T-helper 1 cell (primary cell): ENCODE data around the gene BNIP1.
"Not testable (repeated sequence)": the region's sequence is repeated elsewhere in the genome, so short reads cannot be mapped to it uniquely, and the experiment has no call there.

Experiments
- DNase-seq, 5 donors: peaks; one replicate each; pipeline ENCODE4 v3.0.0-alpha.2; 2012 to 2020
- total RNA-seq, 4 donors: gene quantifications; one replicate each; lab custom pipeline; 2026; lab: John Stamatoyannopoulos, UW

Gene BNIP1, protein sequence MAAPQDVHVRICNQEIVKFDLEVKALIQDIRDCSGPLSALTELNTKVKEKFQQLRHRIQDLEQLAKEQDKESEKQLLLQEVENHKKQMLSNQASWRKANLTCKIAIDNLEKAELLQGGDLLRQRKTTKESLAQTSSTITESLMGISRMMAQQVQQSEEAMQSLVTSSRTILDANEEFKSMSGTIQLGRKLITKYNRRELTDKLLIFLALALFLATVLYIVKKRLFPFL
- total RNA-seq: 15.7 to 20.7 (median 17.3) reads per million in 4 donors

- DNase-seq: peak; percentile 94 to 97 (median 96)
These were observed at the start of gene BNIP1 for GRCh38 chr5:173144200-173145176. Gene BNIP1 (plus strand): TSS chr5:173144531. CDS start chr5:173144546, 15 bp downstream.

- no peak for DNase-seq
These were observed 45.5 kb upstream of the BNIP1 start for GRCh38 chr5:173098787-173099186.

- no peak for DNase-seq
These were observed 44.9 kb upstream of the BNIP1 start for GRCh38 chr5:173099461-173099860.

DNA sequence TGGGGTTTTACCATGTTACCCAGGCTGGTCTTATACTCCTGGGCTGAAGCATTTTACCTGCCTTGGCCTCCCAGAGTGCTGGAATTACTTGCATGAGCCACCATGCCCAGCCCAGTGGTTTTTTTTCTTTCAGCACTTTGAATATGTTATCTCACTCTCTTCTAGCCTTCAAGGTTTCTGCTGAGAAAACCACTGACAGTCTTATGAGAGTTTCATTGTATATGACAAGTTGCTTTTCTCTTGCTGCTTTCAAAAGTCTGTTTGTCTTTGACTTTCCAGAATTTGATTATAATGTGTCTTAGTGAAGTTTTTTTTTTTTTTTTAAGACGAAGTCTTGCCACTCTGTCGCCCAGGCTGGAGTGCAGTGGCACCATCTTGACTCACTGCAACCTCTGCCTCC is 43.1 kb upstream of the BNIP1 start:
- DNase-seq: no peak

DNA sequence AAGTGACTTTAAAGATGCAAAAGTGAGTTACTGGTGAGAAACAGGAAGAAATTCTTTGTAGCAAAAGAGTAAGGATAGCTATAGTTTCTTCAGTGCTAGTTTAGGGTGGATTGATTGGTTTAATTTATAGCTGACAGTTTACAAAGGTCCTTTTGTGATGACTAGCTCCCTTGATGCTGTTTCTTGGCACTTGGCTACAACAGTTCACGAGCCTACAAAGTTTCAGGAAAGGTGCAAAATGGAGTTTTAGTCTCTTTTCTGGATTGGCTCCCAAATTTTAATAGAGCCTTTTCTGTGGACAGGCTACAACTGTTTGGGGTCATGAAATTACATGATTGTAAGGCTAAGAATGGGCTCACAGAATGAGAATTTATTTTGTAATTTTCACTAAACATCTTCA is 40.9 kb upstream of the BNIP1 start:
- no peak for DNase-seq

DNA sequence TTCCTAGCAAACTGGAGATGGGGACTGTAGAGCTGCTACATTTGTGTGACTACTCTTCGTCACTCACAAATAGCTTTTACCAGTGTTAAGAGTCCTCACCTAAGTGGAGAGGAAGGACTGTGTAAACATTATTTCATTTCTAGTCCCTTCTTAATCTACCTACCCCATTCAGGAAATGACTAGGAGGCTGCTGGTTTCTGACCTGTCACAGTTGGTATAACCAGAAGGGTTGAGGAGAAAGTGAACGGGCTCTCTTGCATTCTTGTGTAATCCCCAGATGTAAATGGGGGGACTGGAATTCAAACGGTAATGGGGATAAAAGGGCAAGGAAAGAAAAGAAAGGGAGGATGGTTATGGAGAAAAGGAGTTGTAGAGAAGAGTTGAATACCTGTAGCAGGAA is 35.4 kb upstream of the BNIP1 start:
- DNase-seq: no peak

DNA sequence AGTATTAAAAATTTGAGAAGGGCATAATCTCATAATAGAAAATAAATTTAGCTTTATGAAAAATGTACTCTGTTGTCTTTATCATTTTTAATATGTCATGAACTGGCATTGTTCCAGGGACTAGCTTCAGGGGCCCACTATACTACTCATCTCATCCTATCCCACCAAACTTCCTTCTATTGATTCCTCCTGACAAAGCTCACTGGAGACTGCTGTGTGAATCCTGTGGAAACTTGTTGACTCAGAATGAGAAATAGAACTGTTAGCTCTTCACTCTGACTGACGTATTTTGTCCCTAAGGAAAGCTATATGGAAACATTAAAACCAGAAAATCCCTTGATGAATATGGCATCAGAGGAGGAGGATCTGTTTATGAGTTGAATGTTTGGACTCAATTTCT is 29.8 kb upstream of the BNIP1 start:
- no peak for DNase-seq

- no peak for DNase-seq
These were observed 24.6 kb upstream of the BNIP1 start for GRCh38 chr5:173119719-173120118.

DNA sequence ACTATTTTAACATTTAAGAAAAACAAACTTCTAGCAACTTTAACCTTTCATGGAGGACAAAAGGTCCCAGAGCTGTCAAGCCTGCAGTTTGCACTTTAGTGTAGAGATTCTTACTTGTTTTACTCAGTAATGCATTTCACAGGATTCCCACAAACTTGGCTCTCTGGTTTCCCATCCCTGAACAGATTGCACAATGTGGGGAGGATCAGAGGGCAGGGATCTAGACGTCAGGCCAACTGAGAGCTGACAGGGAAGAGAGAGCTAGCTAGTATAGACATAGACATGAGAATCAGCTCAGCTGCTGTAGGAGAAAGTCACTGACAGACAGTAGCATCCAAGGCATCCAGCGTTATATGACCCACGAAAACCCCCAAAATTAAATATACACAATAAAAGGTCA is 20.9 kb upstream of the BNIP1 start:
- DNase-seq: no peak

GRCh38 chr5:173132166-173132565 is 12.2 kb upstream of the BNIP1 start:
- DNase-seq: not testable (repeated sequence)

- no peak for DNase-seq
These were observed 5.6 kb upstream of the BNIP1 start for GRCh38 chr5:173138707-173139106.

DNA sequence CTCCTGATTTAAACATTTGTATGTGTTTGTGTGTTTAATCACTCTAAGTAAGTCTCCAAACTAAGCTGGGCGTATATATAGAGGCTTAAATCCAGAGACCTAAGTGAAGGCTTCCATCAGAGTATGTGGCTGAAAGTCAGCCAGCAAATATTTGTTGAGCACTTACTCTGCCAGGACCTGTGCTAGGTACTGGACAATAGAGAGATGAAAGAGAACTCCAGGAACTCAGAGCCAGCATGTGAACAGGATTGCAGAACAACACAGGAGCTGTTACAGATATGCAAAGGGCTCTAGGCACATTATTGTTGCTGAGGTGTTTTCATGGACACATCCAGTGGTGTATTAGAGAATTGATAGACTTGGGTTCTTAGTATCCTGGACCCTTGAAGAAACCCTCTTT is 4.7 kb upstream of the BNIP1 start:
- no peak for DNase-seq

- no peak for DNase-seq
These were observed 3.6 kb upstream of the BNIP1 start for GRCh38 chr5:173140769-173141168.

DNA sequence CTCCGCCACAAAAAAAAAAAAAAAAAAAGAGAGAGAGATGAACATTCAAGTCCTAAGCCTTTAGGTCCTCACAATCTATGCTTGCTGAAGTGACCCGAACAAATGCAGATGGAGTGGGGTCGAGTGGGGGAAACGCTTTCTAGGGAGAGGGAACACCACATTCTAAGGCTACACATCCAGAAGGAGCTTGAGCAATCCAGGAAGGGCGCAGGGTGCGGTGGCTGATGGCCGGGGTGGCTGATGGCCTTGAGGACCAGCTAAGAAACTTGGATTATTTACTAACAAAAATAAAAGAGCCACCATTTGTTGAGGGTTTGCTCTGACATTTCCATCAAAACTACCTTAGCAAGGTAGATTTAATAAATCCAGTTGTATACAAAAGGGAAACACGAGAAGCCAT is 764 bp upstream of the BNIP1 start:
- DNase-seq: no peak

DNA sequence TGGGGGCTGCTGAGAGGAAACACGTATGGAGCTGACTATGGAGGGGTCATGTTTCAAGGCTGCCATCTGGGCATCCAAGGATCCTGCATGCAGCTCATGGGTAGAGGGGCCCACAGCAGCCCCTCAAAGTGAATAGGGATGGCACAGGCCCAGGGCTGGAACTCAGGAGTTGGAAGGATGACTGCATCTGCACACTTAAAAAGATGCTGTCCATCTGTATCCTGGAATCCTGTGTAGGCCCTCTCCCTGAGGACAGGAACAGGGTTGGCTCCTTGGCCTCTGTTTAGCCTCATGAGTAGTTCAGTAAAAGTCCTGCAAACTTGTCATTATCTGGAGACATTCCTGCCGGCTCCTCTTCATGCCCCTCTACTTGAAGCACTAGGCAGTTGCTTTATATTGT is 4.0 kb downstream of the BNIP1 start:
- no peak for DNase-seq

- DNase-seq: no peak
These were observed 8.2 kb downstream of the BNIP1 start for GRCh38 chr5:173152547-173152946.

GRCh38 chr5:173153842-173154241 is 9.5 kb downstream of the BNIP1 start:
- no peak for DNase-seq

GRCh38 chr5:173154619-173155018 is 10.3 kb downstream of the BNIP1 start:
- DNase-seq: not testable (repeated sequence)

DNA sequence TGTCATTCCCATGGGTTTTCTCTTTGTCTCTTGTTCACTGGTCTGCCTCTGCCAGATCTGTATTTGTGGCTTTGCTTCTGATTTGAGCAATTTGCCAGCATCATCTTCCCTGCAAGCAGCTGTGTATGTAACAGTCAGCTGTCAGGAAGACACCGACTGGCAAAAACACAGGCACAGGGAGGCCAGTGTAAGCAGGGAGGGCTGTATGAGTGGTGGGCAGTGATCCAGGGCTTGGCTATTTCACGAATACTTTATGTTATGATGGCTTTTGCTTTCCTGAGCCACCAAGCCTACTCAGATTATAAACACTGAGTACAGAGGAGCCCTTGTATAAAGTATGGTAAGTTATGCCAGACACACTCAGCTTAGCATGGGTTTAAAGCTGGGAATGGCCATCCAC is 11.6 kb downstream of the BNIP1 start:
- DNase-seq: no peak

GRCh38 chr5:173158366-173158765 is 14.0 kb downstream of the BNIP1 start:
- no peak for DNase-seq

DNA sequence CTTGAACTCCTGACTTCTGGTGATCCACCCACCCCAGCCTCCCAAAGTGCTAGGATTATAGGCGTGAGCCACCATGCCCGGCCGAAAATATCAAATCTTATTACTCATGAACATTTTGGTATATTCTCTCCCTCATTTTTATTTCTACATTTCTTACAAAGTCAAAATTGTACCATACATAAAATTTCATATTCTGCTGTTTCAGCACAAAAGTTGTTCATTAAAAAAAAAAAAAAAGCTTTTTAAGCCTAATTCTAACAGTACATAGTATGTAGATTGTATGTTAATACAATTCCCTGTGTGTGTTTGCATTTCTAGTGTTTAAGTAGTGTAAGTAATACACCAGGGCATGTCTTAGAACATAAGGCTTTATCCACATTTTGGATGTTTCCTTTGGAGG is 14.9 kb downstream of the BNIP1 start:
- no peak for DNase-seq

- DNase-seq: no peak
These were observed 16.8 kb downstream of the BNIP1 start for GRCh38 chr5:173161148-173161547.

DNA sequence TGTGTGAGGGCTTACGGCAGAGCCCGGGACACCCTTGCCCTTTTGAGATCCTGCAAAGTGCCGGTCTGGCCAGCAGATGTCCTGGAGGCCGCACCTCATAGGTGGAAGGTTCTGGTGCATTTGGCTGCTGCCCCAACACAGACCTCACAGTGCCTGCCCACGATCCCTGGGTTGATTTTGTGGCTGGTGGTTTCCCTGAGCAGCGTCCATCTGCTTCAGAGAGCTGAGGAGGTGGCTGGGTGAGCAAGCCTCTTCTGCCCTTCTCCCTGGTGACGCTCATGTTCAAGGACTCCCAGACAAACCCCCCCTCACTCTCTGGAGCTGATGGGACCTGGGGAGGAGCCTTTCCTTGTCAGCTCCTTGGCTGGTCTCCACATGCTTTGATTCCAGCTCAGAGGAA is 18.9 kb downstream of the BNIP1 start:
- no peak for DNase-seq
